Mesothelial cell of epicardium (in vitro differentiated cells): Measurements from ENCODE around the gene TESK2. TPM values are rescaled to one million over a fixed set of nuclear protein-coding genes. Genes with fewer than 3 reads are reported as not detected.
A peak's percentile ranks its signal among the peaks of the same experiment; 100 is the strongest.

ENCODE experiments used
- DNase-seq, 2 experiments: peaks; one replicate each; pipeline ENCODE4 v3.0.0; 2021; ENCODE audit warnings: low spot score in 2 of 2; ENCODE audit not compliant: unreplicated experiment in 2 of 2
- H3K27ac Mint-ChIP-seq: 2 replicates; pipeline ENCODE4 v1.8.0; 2021; ENCODE audit warnings: mixed read lengths
- H3K27me3 Mint-ChIP-seq: 2 replicates; pipeline ENCODE4 v1.8.0; 2021; ENCODE audit warnings: low read depth, mixed read lengths
- H3K36me3 Mint-ChIP-seq: 2 replicates; pipeline ENCODE4 v1.8.0; 2021; ENCODE audit warnings: mixed read lengths
- H3K4me1 Mint-ChIP-seq: 2 replicates; pipeline ENCODE4 v1.8.0; 2021; ENCODE audit warnings: mixed read lengths
- H3K4me3 Mint-ChIP-seq: 2 replicates; pipeline ENCODE4 v1.8.0; 2021; ENCODE audit warnings: mild to moderate bottlenecking, moderate library complexity, mixed read lengths
- H3K9me3 Mint-ChIP-seq: 2 replicates; pipeline ENCODE4 v1.8.0; 2021; ENCODE audit warnings: mixed read lengths
- CTCF ChIP-seq: fragments of 200-600 bp; sonication (generic); IDR thresholded peaks from one replicate; pipeline ENCODE4 v1.5.0; 2021; ENCODE audit warnings: antibody characterized with exemption; ENCODE audit not compliant: unreplicated experiment
- total RNA-seq: library from RNA; stranded (reverse); gene quantifications from 3 replicates; pipeline ENCODE4 v1.2.1, GENCODE V29; 2021

TESK2 gene
- total RNA-seq, 1 donor from 2014 or later = 4.3 TPM

GRCh38 chr1:45331436-45332345 lies 159.3 kb downstream of the TESK2 start:
- Mint-ChIP-seq H3K36me3 (peaks cover 7% of the 10 kb centered on the region), H3K9me3 (no peaks in the 10 kb centered on the region), H3K4me1 (peaks cover 16% of the 10 kb centered on the region), H3K27ac (no peak overlapping the region), H3K4me3 (no peak overlapping the region), H3K27me3 (no peaks in the 10 kb centered on the region)
- TF ChIP-seq CTCF = no peak
- no peak for DNase-seq

GRCh38 chr1:45329445-45329844 lies 161.5 kb downstream of the TESK2 start:
- Mint-ChIP-seq H3K9me3 (no peaks in the 10 kb centered on the region), H3K36me3 (peaks cover 7% of the 10 kb centered on the region), H3K27ac (no peak overlapping the region), H3K27me3 (no peaks in the 10 kb centered on the region), H3K4me1 (peaks cover 22% of the 10 kb centered on the region), H3K4me3 (no peak overlapping the region)
- no peak for DNase-seq
- no peak for TF ChIP-seq CTCF

GRCh38 chr1:45328680-45329079 lies 162.3 kb downstream of the TESK2 start:
- no peak for DNase-seq
- Mint-ChIP-seq H3K36me3 (peaks cover 7% of the 10 kb centered on the region), H3K27ac (no peak overlapping the region), H3K4me3 (no peak overlapping the region), H3K4me1 (peaks cover 22% of the 10 kb centered on the region), H3K9me3 (no peaks in the 10 kb centered on the region), H3K27me3 (no peaks in the 10 kb centered on the region)
- TF ChIP-seq CTCF = no peak

- DNase-seq = no peak
- H3K4me3 Mint-ChIP-seq = peak overlapping the region; percentile 50
- no peak overlapping the region for H3K27ac Mint-ChIP-seq
- H3K9me3 Mint-ChIP-seq = no peaks in the 10 kb centered on the region
- H3K4me1 Mint-ChIP-seq = peaks cover 22% of the 10 kb centered on the region
- no peak for TF ChIP-seq CTCF
- no peaks in the 10 kb centered on the region for H3K27me3 Mint-ChIP-seq
- H3K36me3 Mint-ChIP-seq = peaks cover 7% of the 10 kb centered on the region
These were observed 163.1 kb downstream of the TESK2 start for GRCh38 chr1:45327644-45328515.

- TF ChIP-seq CTCF = no peak
- DNase-seq = peak; percentile 40 to 52
- peak within 1 kb of the TSS; percentile 72 for H3K4me3 Mint-ChIP-seq
- peaks cover 22% of the 10 kb centered on the region for H3K4me1 Mint-ChIP-seq
- no peaks in the 10 kb centered on the region for H3K9me3 Mint-ChIP-seq
- peaks cover 7% of the 10 kb centered on the region for H3K36me3 Mint-ChIP-seq
- no peaks in the 10 kb centered on the region for H3K27me3 Mint-ChIP-seq
- peak within 1 kb of the TSS; percentile 47 for H3K27ac Mint-ChIP-seq
These were observed 164.0 kb downstream of the TESK2 start, which contains the start of gene HPDL for GRCh38 chr1:45326627-45327623. HPDL (plus strand) TSS chr1:45326895; CDS start chr1:45327149, 254 bp downstream.
